Trophoblast cell (in vitro differentiated cells and primary cell): ENCODE results near the gene ZNF433.
A peak's percentile ranks its signal among the peaks of the same experiment; 100 is the strongest.

ENCODE experiments used
- DNase-seq, 2 donors: peaks; one replicate each; pipeline ENCODE4 v3.0.0-alpha.2; 2016
- H2AFZ ChIP-seq: 2 replicates; pipeline ENCODE4 v1.6.1; 2013; ENCODE audit warnings: low read length, moderate library complexity, mild to moderate bottlenecking; ENCODE audit not compliant: insufficient read depth, poor library complexity
- H2AK5ac ChIP-seq: 2 replicates; pipeline ENCODE4 v1.6.1; 2013; ENCODE audit warnings: mild to moderate bottlenecking, low read length
- H2BK120ac ChIP-seq: 2 replicates; pipeline ENCODE4 v1.6.1; 2013; ENCODE audit warnings: low read length, mild to moderate bottlenecking, moderate library complexity; ENCODE audit not compliant: insufficient read depth, poor library complexity
- H2BK12ac ChIP-seq: 2 replicates; pipeline ENCODE4 v1.6.1; 2013; ENCODE audit warnings: mild to moderate bottlenecking, low read length, moderate library complexity
- H2BK5ac ChIP-seq: 2 replicates; pipeline ENCODE4 v1.6.1; 2013; ENCODE audit warnings: low read length, low read depth, moderate library complexity, mild to moderate bottlenecking; ENCODE audit not compliant: poor library complexity
- H3K14ac ChIP-seq: 2 replicates; pipeline ENCODE4 v1.6.1; 2013; ENCODE audit warnings: mild to moderate bottlenecking, low read length
- H3K18ac ChIP-seq: 2 replicates; pipeline ENCODE4 v1.6.1; 2013; ENCODE audit warnings: mild to moderate bottlenecking, low read length
- H3K23ac ChIP-seq: 2 replicates; pipeline ENCODE4 v1.6.1; 2013; ENCODE audit warnings: low read length
- H3K27ac ChIP-seq: 2 replicates; pipeline ENCODE4 v1.5.1; 2013; ENCODE audit warnings: low read depth, mild to moderate bottlenecking, inconsistent platforms, low read length, moderate library complexity
- H3K27me3 ChIP-seq: 2 replicates; pipeline ENCODE4 v1.6.1; 2013; ENCODE audit warnings: inconsistent platforms, mild to moderate bottlenecking, low read length, moderate library complexity; ENCODE audit not compliant: insufficient read depth
- H3K36me3 ChIP-seq, 2 experiments: 1 replicate in 1 of 2; 2 replicates in 1 of 2; pipeline ENCODE4 v1.6.1; 2013; ENCODE audit warnings: low read length in 2 of 2, mild to moderate bottlenecking in 2 of 2, moderate library complexity in 1 of 2; ENCODE audit not compliant: insufficient read depth in 2 of 2, control insufficient read depth in 1 of 2
- H3K4ac ChIP-seq: 2 replicates; pipeline ENCODE4 v1.6.1; 2013; ENCODE audit warnings: low read depth, mild to moderate bottlenecking, low read length, moderate library complexity
- H3K4me1 ChIP-seq, 2 experiments: 1 replicate in 1 of 2; 2 replicates in 1 of 2; pipeline ENCODE4 v1.6.1; 2013; ENCODE audit warnings: low read length in 2 of 2, mild to moderate bottlenecking in 2 of 2, moderate library complexity in 1 of 2; ENCODE audit not compliant: insufficient read depth in 2 of 2, control insufficient read depth in 1 of 2
- H3K4me2 ChIP-seq: 2 replicates; pipeline ENCODE4 v1.6.1; 2013; ENCODE audit warnings: inconsistent platforms, mild to moderate bottlenecking, low read length, moderate library complexity
- H3K4me3 ChIP-seq: 2 replicates; pipeline ENCODE4 v1.5.1; 2013; ENCODE audit warnings: mild to moderate bottlenecking, low read depth, low read length, inconsistent platforms
- H3K79me1 ChIP-seq: one replicate; pipeline ENCODE4 v1.6.1; 2013; ENCODE audit warnings: low read length
- H3K79me2 ChIP-seq: 2 replicates; pipeline ENCODE4 v1.6.1; 2013; ENCODE audit warnings: low read length, mild to moderate bottlenecking; ENCODE audit not compliant: control insufficient read depth, insufficient read depth, poor library complexity
- H3K9ac ChIP-seq: 2 replicates; pipeline ENCODE4 v1.6.1; 2013; ENCODE audit warnings: mild to moderate bottlenecking, low read length
- H3K9me3 ChIP-seq: 2 replicates; pipeline ENCODE4 v1.6.1; 2013; ENCODE audit warnings: low read depth, mild to moderate bottlenecking, control low read depth, inconsistent platforms, low read length; ENCODE audit not compliant: insufficient read depth
- H4K12ac ChIP-seq: 2 replicates; pipeline ENCODE4 v1.6.1; 2013; ENCODE audit warnings: low read depth, mild to moderate bottlenecking, low read length, moderate library complexity
- H4K8ac ChIP-seq: 2 replicates; pipeline ENCODE4 v1.6.1; 2013; ENCODE audit warnings: low read depth, mild to moderate bottlenecking, low read length, moderate library complexity
- H4K91ac ChIP-seq: one replicate; pipeline ENCODE4 v1.6.1; 2013; ENCODE audit warnings: low read depth, mild to moderate bottlenecking, low read length, moderate library complexity
- WGBS: extraction: QIAGEN DNeasy Blood & Tissue Kit; methylation state at CpG from one replicate; pipeline ENCODE4 v1.1.7; 2013; ENCODE audit warnings: missing lambda C conversion rate; ENCODE audit not compliant: insufficient read length, insufficient coverage; ENCODE audit errors: extremely low coverage; 5-methylcytosine and 5-hydroxymethylcytosine counted together

ZNF433 gene

GRCh38 chr19:12075538-12076139 is 40.2 kb upstream of the ZNF433 start:
- Histone ChIP-seq H3K27ac (no peak overlapping the region), H2BK5ac (no peak overlapping the region), H3K36me3 (peaks cover 15 to 32% of the 10 kb centered on the region in 2 experiments), H3K27me3 (no peaks in the 10 kb centered on the region), H3K9me3 (peaks cover 17% of the 10 kb centered on the region), H3K14ac (no peak overlapping the region), H3K23ac (no peak overlapping the region), H4K8ac (no peak overlapping the region), H3K79me2 (no peaks in the 10 kb centered on the region), H3K4me1 (no peaks in the 10 kb centered on the region), H3K9ac (no peak overlapping the region), H3K18ac (no peak overlapping the region), H2AK5ac (no peak overlapping the region), H2BK120ac (no peak overlapping the region), H3K4me3 (no peak overlapping the region), H4K12ac (no peak overlapping the region), H3K4ac (no peak overlapping the region), H2BK12ac (no peak overlapping the region), H3K79me1 (no peaks in the 10 kb centered on the region), H3K4me2 (no peak overlapping the region), H4K91ac (no peak overlapping the region), H2AFZ (no peak overlapping the region)
- no peak for DNase-seq
- no CpG with 5 or more reads among the region's 3 CpGs for WGBS

GRCh38 chr19:12064590-12065538 is 29.4 kb upstream of the ZNF433 start, which contains the start of gene ZNF844:
ZNF844 (plus strand) TSS chr19:12064731; CDS start chr19:12064874, 143 bp downstream.
- H3K23ac ChIP-seq, result no peak within 1 kb of the TSS
- peak within 1 kb of the TSS; percentile 68 for H2AFZ ChIP-seq
- peak within 1 kb of the TSS; percentile 46 for H4K8ac ChIP-seq
- H3K4me3 ChIP-seq, result peak within 1 kb of the TSS; percentile 87
- H2AK5ac ChIP-seq, result no peak within 1 kb of the TSS
- peaks cover 11% of the 10 kb centered on the region for H3K9me3 ChIP-seq
- peaks cover 0 to 4% of the 10 kb centered on the region in 2 experiments for H3K4me1 ChIP-seq
- no peak within 1 kb of the TSS for H3K14ac ChIP-seq
- WGBS, result no CpG with 5 or more reads among the region's 66 CpGs
- H3K79me2 ChIP-seq, result peaks cover 2% of the 10 kb centered on the region
- no peaks in the 10 kb centered on the region for H3K27me3 ChIP-seq
- H3K4ac ChIP-seq, result peak within 1 kb of the TSS; percentile 46
- no peak within 1 kb of the TSS for H4K12ac ChIP-seq
- H3K36me3 ChIP-seq, result peaks cover 0 to 9% of the 10 kb centered on the region in 2 experiments
- peak; percentile 91 to 92 for DNase-seq
- H3K27ac ChIP-seq, result peak within 1 kb of the TSS; percentile 11
- peak within 1 kb of the TSS; percentile 95 for H3K4me2 ChIP-seq
- peak within 1 kb of the TSS; percentile 4 for H3K18ac ChIP-seq
- H3K9ac ChIP-seq, result peak within 1 kb of the TSS; percentile 86
- H2BK120ac ChIP-seq, result peak within 1 kb of the TSS; percentile 2
- peak within 1 kb of the TSS; percentile 13 for H2BK5ac ChIP-seq
- H3K79me1 ChIP-seq, result peaks cover 3% of the 10 kb centered on the region
- H2BK12ac ChIP-seq, result no peak within 1 kb of the TSS
- peak within 1 kb of the TSS; percentile 5 for H4K91ac ChIP-seq

GRCh38 chr19:12055784-12056183 is 20.3 kb upstream of the ZNF433 start:
- no peak overlapping the region for H2AK5ac ChIP-seq
- H3K27me3 ChIP-seq, result no peaks in the 10 kb centered on the region
- peak overlapping the region; percentile 2 for H4K91ac ChIP-seq
- DNase-seq, result peak; percentile 50 to 73
- H3K27ac ChIP-seq, result no peak overlapping the region
- H3K36me3 ChIP-seq, result no peaks in the 10 kb centered on the region
- H3K18ac ChIP-seq, result no peak overlapping the region
- peaks cover 4% of the 10 kb centered on the region for H3K79me2 ChIP-seq
- no CpG with 5 or more reads among the region's 5 CpGs for WGBS
- peaks cover 8 to 12% of the 10 kb centered on the region in 2 experiments for H3K4me1 ChIP-seq
- no peak overlapping the region for H2BK120ac ChIP-seq
- H2BK12ac ChIP-seq, result no peak overlapping the region
- no peak overlapping the region for H2BK5ac ChIP-seq
- H3K23ac ChIP-seq, result no peak overlapping the region
- no peaks in the 10 kb centered on the region for H3K9me3 ChIP-seq
- H3K4me3 ChIP-seq, result no peak overlapping the region
- no peak overlapping the region for H4K8ac ChIP-seq
- no peak overlapping the region for H4K12ac ChIP-seq
- H2AFZ ChIP-seq, result no peak overlapping the region
- peaks cover 2% of the 10 kb centered on the region for H3K79me1 ChIP-seq
- no peak overlapping the region for H3K4ac ChIP-seq
- no peak overlapping the region for H3K4me2 ChIP-seq
- H3K14ac ChIP-seq, result no peak overlapping the region
- H3K9ac ChIP-seq, result no peak overlapping the region

GRCh38 chr19:12052497-12053169 is 17.2 kb upstream of the ZNF433 start, which contains the start of gene ZNF878:
ZNF878 (minus strand) TSS chr19:12052961; CDS start chr19:12052801, 160 bp downstream.
- H2BK120ac ChIP-seq, result peak within 1 kb of the TSS; percentile 15
- H3K79me2 ChIP-seq, result peaks cover 4% of the 10 kb centered on the region
- peak within 1 kb of the TSS; percentile 92 for H3K27ac ChIP-seq
- H4K8ac ChIP-seq, result peak within 1 kb of the TSS; percentile 82
- no peak within 1 kb of the TSS for H2BK12ac ChIP-seq
- no peak within 1 kb of the TSS for H3K4ac ChIP-seq
- H3K23ac ChIP-seq, result no peak within 1 kb of the TSS
- H2AFZ ChIP-seq, result peak within 1 kb of the TSS; percentile 71
- H2BK5ac ChIP-seq, result peak within 1 kb of the TSS; percentile 61
- H3K4me3 ChIP-seq, result peak within 1 kb of the TSS; percentile 79
- peak; percentile 94 to 97 for DNase-seq
- H3K18ac ChIP-seq, result no peak within 1 kb of the TSS
- peak within 1 kb of the TSS; percentile 56 for H4K12ac ChIP-seq
- H3K27me3 ChIP-seq, result no peaks in the 10 kb centered on the region
- no peaks in the 10 kb centered on the region for H3K36me3 ChIP-seq
- H3K4me1 ChIP-seq, result peaks cover 8 to 12% of the 10 kb centered on the region in 2 experiments
- H3K14ac ChIP-seq, result peak within 1 kb of the TSS; percentile 85
- H4K91ac ChIP-seq, result peak within 1 kb of the TSS; percentile 63
- H2AK5ac ChIP-seq, result no peak within 1 kb of the TSS
- no CpG with 5 or more reads among the region's 46 CpGs for WGBS
- H3K79me1 ChIP-seq, result peaks cover 2% of the 10 kb centered on the region
- H3K9ac ChIP-seq, result peak within 1 kb of the TSS; percentile 77
- H3K9me3 ChIP-seq, result no peaks in the 10 kb centered on the region
- H3K4me2 ChIP-seq, result peak within 1 kb of the TSS; percentile 96
